22Rv1 (cell line): ENCODE data around the gene ZEB2.

Source experiments
- H3K27ac ChIP-seq: fragments of 450-650 bp; 2 replicates; pipeline ENCODE4 v1.5.1; 2017
- CTCF ChIP-seq: fragments of 450-650 bp; IDR thresholded peaks from 2 replicates; pipeline ENCODE4 v1.5.1; 2017; ENCODE audit warnings: mild to moderate bottlenecking
- ZFX ChIP-seq: fragments of 450-650 bp; IDR thresholded peaks from 2 replicates; pipeline ENCODE4 v1.6.1; 2017; ENCODE audit warnings: antibody characterized with exemption, borderline replicate concordance

ZEB2 gene

GRCh38 chr2:144530596-144530995, 10.7 kb upstream of the ZEB2 start:
- no peak for TF ChIP-seq CTCF
- no peak for TF ChIP-seq ZFX

GRCh38 chr2:144529841-144530240, 9.9 kb upstream of the ZEB2 start:
- TF ChIP-seq CTCF = no peak
- no peak overlapping the region for H3K27ac ChIP-seq

More at GRCh38 chr2:144530596-144530995, 10.7 kb upstream of the ZEB2 start:
- H3K27ac ChIP-seq = no peak overlapping the region

GRCh38 chr2:144528108-144528507, 8.2 kb upstream of the ZEB2 start:
- H3K27ac ChIP-seq = no peak overlapping the region
- TF ChIP-seq CTCF = no peak
- no peak for TF ChIP-seq ZFX

GRCh38 chr2:144526831-144527230, 6.9 kb upstream of the ZEB2 start:
- no peak overlapping the region for H3K27ac ChIP-seq
- TF ChIP-seq CTCF = no peak
- TF ChIP-seq ZFX = no peak

GRCh38 chr2:144524118-144525009, 4.4 kb upstream of the ZEB2 start:
- H3K27ac ChIP-seq = no peak overlapping the region
- TF ChIP-seq CTCF = no peak
- no peak for TF ChIP-seq ZFX

- TF ChIP-seq ZFX = no peak
- no peak overlapping the region for H3K27ac ChIP-seq
Measured at GRCh38 chr2:144523596-144524117, 3.7 kb upstream of the ZEB2 start.

- no peak for TF ChIP-seq CTCF
- no peak for TF ChIP-seq ZFX
- H3K27ac ChIP-seq = no peak overlapping the region
Measured at GRCh38 chr2:144522897-144523595, 3.1 kb upstream of the ZEB2 start.
